Thoracic aorta (tissue), 2 donors: ENCODE data around the gene CUL9. TPM values are rescaled to one million over a fixed set of nuclear protein-coding genes. Genes with fewer than 3 reads are reported as not detected.

Source experiments
- ATAC-seq: fragments of 150-250 bp; one replicate; pipeline ENCODE4 v1.8.0; 2017; ENCODE audit warnings: low read depth; ENCODE audit not compliant: insufficient number of reproducible peaks, low FRiP score
- DNase-seq: peaks from one replicate; pipeline ENCODE4 v3.0.0-alpha.2; 2020; ENCODE audit warnings: low spot score
- H3K27ac ChIP-seq, 2 donors: fragments of 200-600 bp; sonication (generic); 1 replicate in 1 of 2; 2 replicates in 1 of 2; pipeline ENCODE4 v1.5.1; 2016; ENCODE audit warnings: mild to moderate bottlenecking in 2 of 2, moderate library complexity in 2 of 2
- H3K27me3 ChIP-seq: fragments of 200-600 bp; sonication (generic); replicated peaks from 2 replicates; pipeline ENCODE4 v1.6.0; 2016; ENCODE audit warnings: mild to moderate bottlenecking; ENCODE audit not compliant: insufficient read depth
- H3K36me3 ChIP-seq: fragments of 200-600 bp; sonication (generic); one replicate; pipeline ENCODE4 v1.5.1; 2016
- H3K4me1 ChIP-seq, 2 donors: fragments of 200-600 bp; sonication (generic); 1 replicate in 1 of 2; 2 replicates in 1 of 2; pipeline versions ENCODE4 v1.5.1 to v1.6.0; 2016; ENCODE audit warnings: low read depth in 2 of 2, mild to moderate bottlenecking in 1 of 2; ENCODE audit not compliant: control insufficient read depth in 1 of 2
- H3K4me3 ChIP-seq: fragments of 200-600 bp; sonication (generic); 2 replicates; pipeline ENCODE4 v1.5.1; 2016; ENCODE audit warnings: mild to moderate bottlenecking
- H3K9me3 ChIP-seq: fragments of 200-600 bp; sonication (generic); 2 replicates; pipeline ENCODE4 v1.5.1; 2016
- total RNA-seq, 2 donors: library from RNA; depleted of rRNA; stranded (reverse); fragments of >200 nt; gene quantifications; one replicate each; pipeline versions ENCODE4 v1.1.0 to v1.2.3, GENCODE V29; 2016
- TF ChIP-seq, protein P1 (sequence below): fragments of 200-600 bp; sonication (generic); IDR thresholded peaks from one replicate; pipeline ENCODE4 v1.5.1; 2019; ENCODE audit warnings: antibody characterized with exemption

Gene CUL9
- total RNA-seq, 2 donors from 2014 or later = 30.3 to 41.2 TPM

DNA sequence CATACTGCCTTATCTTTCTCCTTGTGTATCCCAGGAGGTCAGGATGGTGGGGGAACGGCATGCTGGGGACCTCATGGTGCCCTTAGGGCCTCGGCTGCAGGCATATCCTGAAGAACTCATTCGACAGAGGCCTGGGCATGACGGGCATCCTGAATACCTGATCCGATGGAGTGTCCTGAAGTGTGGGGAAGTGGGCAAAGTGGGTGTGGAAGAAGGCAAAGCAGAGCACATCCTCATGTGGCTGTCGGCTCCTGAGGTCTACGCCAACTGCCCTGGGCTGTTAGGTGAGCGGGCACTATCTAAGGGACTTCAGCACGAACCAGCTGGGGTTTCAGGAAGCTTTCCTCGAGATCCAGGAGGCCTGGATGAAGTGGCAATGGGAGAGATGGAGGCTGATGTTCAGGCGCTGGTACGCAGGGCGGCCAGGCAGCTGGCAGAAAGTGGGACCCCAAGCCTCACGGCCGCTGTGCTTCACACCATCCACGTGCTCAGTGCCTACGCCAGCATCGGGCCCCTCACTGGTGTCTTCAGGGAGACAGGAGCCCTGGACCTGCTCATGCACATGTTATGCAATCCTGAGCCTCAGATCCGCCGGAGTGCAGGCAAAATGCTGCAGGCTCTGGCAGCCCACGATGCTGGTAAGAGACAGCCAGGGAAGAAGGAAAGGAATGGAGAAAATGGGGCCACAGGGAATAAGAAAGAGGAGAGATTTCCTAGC, 2.4 kb downstream of the CUL9 start:
- TF ChIP-seq, protein P1, sequence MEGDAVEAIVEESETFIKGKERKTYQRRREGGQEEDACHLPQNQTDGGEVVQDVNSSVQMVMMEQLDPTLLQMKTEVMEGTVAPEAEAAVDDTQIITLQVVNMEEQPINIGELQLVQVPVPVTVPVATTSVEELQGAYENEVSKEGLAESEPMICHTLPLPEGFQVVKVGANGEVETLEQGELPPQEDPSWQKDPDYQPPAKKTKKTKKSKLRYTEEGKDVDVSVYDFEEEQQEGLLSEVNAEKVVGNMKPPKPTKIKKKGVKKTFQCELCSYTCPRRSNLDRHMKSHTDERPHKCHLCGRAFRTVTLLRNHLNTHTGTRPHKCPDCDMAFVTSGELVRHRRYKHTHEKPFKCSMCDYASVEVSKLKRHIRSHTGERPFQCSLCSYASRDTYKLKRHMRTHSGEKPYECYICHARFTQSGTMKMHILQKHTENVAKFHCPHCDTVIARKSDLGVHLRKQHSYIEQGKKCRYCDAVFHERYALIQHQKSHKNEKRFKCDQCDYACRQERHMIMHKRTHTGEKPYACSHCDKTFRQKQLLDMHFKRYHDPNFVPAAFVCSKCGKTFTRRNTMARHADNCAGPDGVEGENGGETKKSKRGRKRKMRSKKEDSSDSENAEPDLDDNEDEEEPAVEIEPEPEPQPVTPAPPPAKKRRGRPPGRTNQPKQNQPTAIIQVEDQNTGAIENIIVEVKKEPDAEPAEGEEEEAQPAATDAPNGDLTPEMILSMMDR = no peak
- ATAC-seq (no peak), DNase-seq (no peak)
- H3K36me3 ChIP-seq = peaks cover 47% of the 10 kb centered on the region
- no peaks in the 10 kb centered on the region for H3K27me3 ChIP-seq
- H3K4me1 ChIP-seq = peaks cover 3 to 30% of the 10 kb centered on the region in 2 donors
- no peak overlapping the region for H3K4me3 ChIP-seq
- no peak overlapping the region for H3K27ac ChIP-seq
- no peaks in the 10 kb centered on the region for H3K9me3 ChIP-seq

DNA sequence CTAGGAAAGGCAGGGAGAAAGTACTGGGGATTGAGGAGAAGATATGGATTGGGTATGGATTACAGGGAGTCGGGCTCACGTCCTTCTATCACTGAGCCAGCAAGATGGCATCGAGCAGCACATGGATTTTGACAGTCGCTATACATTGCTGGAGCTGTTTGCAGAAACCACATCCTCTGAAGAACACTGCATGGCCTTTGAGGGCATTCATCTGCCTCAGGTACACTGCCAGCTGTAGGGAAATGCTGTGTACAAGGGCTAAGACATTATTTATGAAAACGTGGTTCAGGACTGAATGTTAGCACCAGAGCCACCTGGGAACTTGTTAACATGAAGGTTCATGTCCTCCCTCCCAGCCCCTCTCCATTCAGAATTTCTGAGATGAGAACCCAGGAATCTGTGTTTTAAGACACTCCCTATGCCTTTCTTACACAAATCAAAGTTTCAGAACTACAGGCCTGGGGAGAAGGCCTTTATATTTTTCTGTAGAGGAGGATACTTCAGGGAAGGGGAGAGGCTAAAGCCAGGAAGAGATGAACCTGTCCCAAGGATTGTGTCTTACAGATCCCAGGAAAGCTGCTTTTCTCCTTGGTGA, 3.5 kb downstream of the CUL9 start:
- Histone ChIP-seq H3K27me3 (no peaks in the 10 kb centered on the region), H3K4me3 (no peak overlapping the region), H3K4me1 (peaks cover 3 to 30% of the 10 kb centered on the region in 2 donors), H3K27ac (no peak overlapping the region), H3K9me3 (no peaks in the 10 kb centered on the region), H3K36me3 (peaks cover 44% of the 10 kb centered on the region)
- DNase-seq (no peak), ATAC-seq (no peak)
- TF ChIP-seq, protein P1 = no peak

DNA sequence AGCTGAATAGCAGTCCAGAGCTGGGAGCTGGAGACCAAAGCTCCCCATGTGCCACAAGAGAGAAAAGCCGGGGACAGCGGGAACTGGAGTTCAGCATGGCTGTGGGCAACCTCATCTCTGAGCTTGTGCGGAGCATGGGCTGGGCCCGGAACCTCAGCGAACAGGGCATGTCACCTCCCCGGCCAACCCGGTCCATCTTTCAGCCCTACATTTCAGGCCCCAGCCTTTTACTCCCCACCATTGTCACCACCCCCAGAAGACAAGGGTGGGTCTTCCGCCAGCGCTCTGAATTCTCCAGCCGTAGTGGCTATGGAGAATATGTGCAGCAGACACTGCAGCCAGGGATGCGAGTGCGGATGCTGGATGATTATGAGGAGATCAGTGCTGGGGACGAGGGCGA, 4.0 kb downstream of the CUL9 start:
- TF ChIP-seq, protein P1 = no peak

DNA sequence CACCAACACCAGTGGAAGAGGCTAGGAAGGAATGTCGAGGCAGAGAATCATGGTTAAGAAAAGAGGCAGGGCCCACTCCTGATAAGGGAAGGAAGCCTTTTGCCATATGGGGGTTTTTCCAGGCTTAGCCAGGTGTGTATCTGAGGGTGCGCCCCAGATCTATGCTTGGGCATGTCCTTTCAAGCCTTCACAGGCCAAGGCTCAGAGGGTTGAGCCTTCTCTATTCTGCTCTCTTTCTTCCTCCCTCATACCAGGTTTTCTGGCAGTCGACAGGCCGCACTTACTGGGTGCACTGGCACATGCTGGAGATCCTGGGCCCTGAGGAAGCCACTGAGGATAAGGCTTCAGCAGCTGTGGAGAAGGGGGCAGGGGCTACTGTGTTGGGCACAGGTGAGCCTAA, 4.7 kb downstream of the CUL9 start:
- Histone ChIP-seq H3K27ac (no peak overlapping the region), H3K9me3 (no peaks in the 10 kb centered on the region), H3K4me3 (no peak overlapping the region), H3K36me3 (peaks cover 44% of the 10 kb centered on the region), H3K4me1 (peaks cover 0 to 24% of the 10 kb centered on the region in 2 donors), H3K27me3 (no peaks in the 10 kb centered on the region)
- TF ChIP-seq, protein P1 = no peak
- ATAC-seq (no peak), DNase-seq (no peak)

More for the DNA sequence above, 4.0 kb downstream of the CUL9 start:
- H3K27me3 ChIP-seq = no peaks in the 10 kb centered on the region
- H3K4me3 ChIP-seq = no peak overlapping the region
- H3K27ac ChIP-seq = no peak overlapping the region
- no peak for ATAC-seq
- H3K9me3 ChIP-seq = no peaks in the 10 kb centered on the region
- H3K36me3 ChIP-seq = peaks cover 44% of the 10 kb centered on the region
- peaks cover 3 to 30% of the 10 kb centered on the region in 2 donors for H3K4me1 ChIP-seq
- no peak for DNase-seq

DNA sequence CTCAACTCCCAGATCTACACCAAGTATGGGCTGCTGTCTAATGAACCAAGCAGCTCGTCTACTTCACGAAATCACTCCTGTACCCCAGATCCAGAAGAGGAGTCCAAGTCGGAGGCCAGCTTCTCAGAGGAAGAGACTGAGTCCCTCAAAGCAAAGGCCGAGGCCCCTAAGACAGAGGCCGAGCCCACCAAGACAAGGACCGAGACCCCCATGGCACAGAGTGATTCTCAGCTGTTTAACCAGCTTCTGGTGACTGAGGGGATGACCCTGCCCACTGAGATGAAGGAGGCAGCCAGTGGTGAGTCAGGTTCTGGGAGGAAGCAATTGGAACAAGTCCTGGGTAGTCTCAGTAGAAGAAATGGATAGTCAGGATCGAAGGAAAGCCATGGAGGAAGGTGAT, 5.8 kb downstream of the CUL9 start:
- no peak for DNase-seq
- Histone ChIP-seq H3K27me3 (no peaks in the 10 kb centered on the region), H3K36me3 (peaks cover 51% of the 10 kb centered on the region), H3K4me1 (peaks cover 0 to 19% of the 10 kb centered on the region in 2 donors), H3K4me3 (no peak overlapping the region), H3K9me3 (no peaks in the 10 kb centered on the region), H3K27ac (no peak overlapping the region)
- TF ChIP-seq, protein P1 = no peak
- no peak for ATAC-seq
